NCI-H1417 (cell line): ENCODE results near the gene STRA8.

ENCODE experiments used
- DNase-seq, 3 experiments: peaks; one replicate each; lab custom pipeline; 2025; lab: John Stamatoyannopoulos, UW

The STRA8 gene

GRCh38 chr7:135239263-135239662, 5.6 kb downstream of the STRA8 start:
- peak in 1 of 3 experiments; percentile 21 for DNase-seq

GRCh38 chr7:135240441-135240840, 6.8 kb downstream of the STRA8 start:
- DNase-seq, result no peak

DNA sequence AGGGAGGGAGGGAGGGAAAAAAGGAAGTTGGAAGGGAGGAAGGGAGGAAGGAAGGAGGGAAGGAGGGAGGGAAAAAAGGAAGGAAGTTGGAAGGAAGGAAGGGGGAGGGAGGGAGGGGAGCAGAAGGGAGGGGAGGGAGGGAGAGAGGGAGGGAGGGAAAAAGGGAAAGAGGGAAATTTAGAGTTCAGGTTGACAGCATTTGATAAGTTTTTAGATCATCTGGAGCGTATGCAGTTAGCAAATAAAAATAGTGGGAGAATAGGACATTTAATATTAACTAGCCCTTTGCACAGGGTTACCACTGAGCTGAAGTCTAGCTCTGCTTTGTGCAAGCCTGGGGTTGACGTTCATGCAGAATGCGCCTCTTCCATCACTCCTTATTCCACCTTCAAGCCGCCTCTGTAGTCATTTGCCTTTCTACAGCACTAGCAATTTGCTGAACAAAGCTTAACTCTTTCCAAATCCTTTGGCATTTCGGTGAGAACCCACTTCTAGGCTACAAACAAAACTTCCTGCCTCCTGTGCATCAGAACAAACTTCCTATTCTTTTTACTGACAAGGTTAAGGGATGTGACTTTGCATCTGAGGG, 8.6 kb downstream of the STRA8 start:
- no peak for DNase-seq

DNA sequence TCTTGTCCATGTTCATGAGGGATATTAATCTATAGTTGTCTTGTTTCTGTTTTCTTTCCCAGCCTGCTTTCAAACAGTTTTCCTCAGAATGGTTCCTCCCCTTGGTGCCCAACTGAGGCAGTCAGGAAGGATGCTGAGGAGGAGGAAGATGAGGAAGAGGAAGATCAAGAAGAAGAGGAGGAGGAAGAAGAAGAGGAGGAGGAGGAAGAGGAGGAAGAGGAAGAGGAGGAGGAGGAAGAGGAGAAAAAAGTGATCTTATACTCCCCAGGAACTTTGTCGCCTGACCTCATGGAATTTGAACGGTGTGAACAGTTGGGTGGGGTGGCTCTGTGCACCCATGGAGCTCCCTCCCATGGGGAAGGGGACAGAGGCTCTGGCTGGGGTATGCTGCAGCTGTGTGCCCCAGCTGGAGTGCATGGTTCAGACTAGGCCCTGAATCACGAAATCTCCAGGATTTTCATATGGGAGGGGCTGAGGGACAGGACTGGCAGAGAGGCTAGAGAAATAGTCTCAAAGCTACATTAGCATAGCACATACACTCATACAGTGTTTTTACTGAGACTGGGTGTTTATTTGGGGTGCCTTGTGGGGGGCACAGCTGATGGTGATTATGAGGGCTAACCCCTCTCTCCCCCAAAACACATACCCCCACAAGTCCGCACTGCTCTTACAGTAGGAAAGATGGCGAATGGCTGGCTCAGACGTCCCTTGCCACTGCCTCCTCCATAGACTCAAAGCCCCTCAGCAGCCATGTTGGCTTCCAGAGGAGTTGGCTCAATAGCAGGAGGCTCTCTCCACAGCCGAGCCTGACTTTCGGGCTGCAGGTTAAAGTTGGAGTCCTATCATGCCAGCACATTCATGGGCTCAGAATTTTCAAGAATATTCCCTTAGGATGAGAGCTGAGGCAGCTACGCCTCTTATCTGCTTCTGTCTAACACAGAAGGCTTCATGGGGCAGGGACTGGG, 11.9 kb downstream of the STRA8 start:
- DNase-seq, result no peak

DNA sequence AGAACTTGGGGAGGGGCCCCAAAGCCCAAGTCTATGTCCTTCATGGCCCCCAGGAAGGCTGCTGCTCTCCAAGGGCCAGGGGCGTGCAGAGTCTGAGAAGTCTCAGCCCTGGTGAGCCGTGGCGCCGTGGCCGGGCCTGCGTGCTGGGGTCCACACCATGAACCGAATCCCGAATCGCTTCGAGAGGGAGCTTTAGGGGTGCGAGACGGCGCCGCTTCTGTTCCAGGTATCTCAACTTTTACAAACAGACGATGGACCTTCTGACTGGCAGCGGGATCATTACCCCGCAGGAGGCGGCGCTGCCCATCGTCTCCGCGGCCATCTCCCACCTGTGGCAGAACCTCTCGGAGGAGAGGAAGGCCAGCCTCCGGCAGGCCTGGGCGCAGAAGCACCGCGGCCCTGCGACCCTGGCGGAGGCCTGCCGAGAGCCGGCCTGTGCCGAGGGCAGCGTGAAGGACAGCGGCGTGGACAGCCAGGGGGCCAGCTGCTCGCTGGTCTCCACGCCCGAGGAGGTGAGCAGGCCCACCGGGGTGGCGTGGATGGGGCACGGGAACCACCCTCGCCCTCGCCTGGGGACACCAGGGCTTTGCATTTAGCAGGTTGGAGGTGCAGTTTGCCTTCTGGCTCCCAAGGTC, 12.7 kb downstream of the STRA8 start:
- no peak for DNase-seq

DNA sequence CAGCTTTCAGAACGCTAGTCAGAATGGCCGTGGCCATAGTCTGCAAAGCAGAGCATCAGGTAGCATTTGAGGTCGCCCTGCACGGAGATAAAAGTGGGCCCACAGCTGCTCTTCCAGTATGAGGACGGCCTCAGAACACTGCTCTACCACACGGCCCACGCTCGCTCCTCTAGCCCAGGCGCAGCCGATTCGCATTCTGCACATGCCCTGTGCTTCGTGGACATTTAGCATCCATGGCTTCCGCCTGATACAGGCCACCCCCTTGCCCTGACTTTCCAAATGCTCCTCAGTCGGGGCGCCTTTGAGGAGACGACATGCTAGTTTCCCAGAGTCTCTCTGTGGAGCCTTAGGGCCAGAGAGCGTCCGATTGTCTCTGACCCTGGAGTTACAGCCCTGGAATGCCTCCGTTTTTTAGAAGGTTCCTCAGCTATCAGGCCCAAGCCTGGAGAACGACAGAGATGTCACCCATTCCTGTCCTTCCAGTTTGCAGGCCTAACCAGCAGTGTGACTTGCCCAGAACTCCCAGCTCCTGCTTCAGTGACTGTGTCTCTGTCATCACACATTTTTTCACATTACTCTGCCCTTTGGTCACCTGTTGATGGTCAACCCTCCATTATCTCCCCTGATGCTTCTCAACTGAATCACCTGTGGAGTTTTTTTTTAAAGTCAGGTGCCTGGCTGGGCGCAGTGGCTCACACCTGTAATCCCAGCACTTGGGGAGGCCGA, 14.3 kb downstream of the STRA8 start:
- no peak for DNase-seq

DNA sequence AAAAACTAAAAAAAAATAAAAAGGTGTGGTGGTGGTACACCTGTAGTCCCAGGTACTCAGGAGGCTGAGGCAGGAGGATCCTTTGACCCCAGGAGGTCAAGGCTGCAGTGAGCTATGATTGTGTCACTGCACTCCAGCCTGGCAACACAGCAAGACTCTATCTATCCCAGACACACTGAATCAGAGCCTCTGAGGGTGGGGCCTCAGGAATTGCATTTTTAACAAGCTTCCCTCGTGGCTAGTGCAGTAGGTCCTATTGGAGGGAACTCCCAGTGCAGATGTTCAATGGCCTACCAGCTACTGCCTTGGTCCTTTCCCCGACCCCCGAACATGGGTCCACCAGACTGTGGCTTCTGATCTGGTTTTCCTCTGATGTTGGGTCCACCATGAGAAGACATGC, 14.9 kb downstream of the STRA8 start:
- no peak for DNase-seq

- DNase-seq, result no peak
Observed at GRCh38 chr7:135251496-135252391, 18.1 kb downstream of the STRA8 start.

DNA sequence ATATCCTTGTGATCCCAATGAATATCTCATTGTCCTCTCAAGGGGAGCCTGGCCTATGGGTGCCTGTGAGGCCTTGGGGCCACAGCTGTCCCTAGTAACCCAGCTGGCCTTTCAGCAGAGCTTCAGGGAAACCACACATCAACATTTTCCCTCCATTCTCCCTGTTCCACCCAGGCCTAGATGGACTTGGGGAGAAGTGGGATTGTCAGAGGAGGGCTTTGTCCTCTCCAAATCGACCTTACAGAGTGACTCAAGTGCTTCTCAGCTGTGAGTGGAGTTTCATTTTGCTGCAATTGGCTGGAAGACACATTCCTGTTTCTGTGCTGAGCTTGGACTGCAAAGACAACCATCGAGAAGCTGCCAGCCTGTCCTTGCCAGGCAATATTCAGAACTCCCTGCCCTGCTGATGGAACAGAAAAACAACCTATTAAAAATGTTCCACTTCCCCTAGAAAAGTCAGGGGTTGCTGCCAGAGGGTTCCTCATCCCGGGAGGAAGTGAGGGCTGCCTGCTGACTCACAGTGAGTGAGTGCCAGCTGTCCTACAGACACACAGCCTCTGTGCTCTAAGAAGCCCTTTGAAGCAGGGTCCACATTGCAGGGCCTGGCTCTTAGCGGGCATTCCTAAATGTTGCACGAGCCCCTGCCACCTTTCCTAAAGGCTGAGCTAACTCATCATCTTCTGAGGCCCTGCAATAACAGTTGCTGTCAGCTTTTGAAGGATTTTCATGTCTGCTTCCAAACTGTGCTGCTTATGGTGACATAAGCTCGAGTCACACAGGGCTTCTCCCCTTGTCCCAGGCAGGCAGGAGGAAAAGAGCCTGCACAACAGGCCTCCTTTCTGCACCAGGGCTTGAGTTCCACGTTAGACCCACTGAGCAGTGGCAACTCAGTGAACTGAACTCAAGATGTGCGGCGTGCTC, 20.5 kb downstream of the STRA8 start:
- DNase-seq, result peak in 1 of 3 experiments; percentile 80

GRCh38 chr7:135257790-135258189, 24.2 kb downstream of the STRA8 start:
- DNase-seq, result no peak

- DNase-seq, result no peak
Observed at GRCh38 chr7:135258585-135258984, 24.9 kb downstream of the STRA8 start.

- DNase-seq, result no peak
Observed at GRCh38 chr7:135259702-135260101, 26.1 kb downstream of the STRA8 start.

- DNase-seq, result no peak
Observed at GRCh38 chr7:135260470-135260869, 26.8 kb downstream of the STRA8 start.

GRCh38 chr7:135260930-135261721, 27.5 kb downstream of the STRA8 start:
- no peak for DNase-seq

- DNase-seq, result peak in 1 of 3 experiments; percentile 41
Observed at GRCh38 chr7:135262623-135263320, 29.1 kb downstream of the STRA8 start.

DNA sequence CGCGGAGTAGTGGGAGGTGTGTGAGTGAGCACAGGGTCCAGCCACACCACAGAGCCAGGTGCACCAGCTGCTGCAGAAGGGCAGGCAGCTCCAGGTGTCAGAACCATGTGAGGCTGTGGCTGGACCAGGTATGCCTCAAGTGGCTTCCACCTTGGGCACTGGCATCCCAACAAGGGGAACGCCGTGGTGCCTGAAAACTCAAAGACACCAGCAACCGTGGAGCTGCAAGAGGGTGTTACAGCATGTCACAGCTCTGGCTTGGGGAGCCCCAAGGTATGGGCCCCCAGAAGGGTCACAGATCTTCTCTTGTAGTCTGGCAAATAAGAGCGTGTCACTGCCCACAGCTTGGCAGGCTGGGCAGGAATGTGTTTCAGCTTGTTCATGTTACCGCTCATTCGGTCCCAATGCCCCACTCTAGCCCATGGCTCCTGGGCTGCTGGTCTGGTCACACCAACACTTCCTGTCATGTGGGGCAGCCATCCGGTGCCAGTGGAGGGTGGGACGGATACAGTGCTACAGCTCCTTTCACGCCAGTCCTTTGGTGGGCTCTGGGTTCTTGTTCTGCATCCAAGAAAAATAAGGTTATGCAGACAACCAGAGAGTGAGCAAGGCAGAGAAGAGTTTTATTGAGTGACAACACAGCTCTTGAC, 29.8 kb downstream of the STRA8 start:
- DNase-seq, result no peak

GRCh38 chr7:135265637-135266036, 32.0 kb downstream of the STRA8 start:
- DNase-seq, result no peak

GRCh38 chr7:135269921-135270320, 36.3 kb downstream of the STRA8 start:
- no peak for DNase-seq
